Activated naive CD8-positive, alpha-beta T cell (primary cell): ENCODE data around the gene UBR2.
"Not testable (repeated sequence)": the region's sequence is repeated elsewhere in the genome, so short reads cannot be mapped to it uniquely, and the experiment has no call there.

Source experiments
- H3K27ac Mint-ChIP-seq: one replicate; pipeline ENCODE4 v1.8.0; 2021; ENCODE audit warnings: mixed read lengths
- H3K27me3 Mint-ChIP-seq: one replicate; pipeline ENCODE4 v1.8.0; 2021; ENCODE audit warnings: mixed read lengths
- H3K36me3 Mint-ChIP-seq: one replicate; pipeline ENCODE4 v1.8.0; 2021; ENCODE audit warnings: mixed read lengths
- H3K4me1 Mint-ChIP-seq: one replicate; pipeline ENCODE4 v1.8.0; 2021; ENCODE audit warnings: low read depth, mixed read lengths
- H3K4me3 Mint-ChIP-seq: one replicate; pipeline ENCODE4 v1.8.0; 2021; ENCODE audit warnings: mild to moderate bottlenecking, mixed read lengths
- H3K9me3 Mint-ChIP-seq: one replicate; pipeline ENCODE4 v1.8.0; 2021; ENCODE audit warnings: low read depth, mixed read lengths

Gene UBR2

GRCh38 chr6:42624601-42625000 lies 60.8 kb downstream of the UBR2 start:
- Mint-ChIP-seq H3K4me1 (peaks cover 13% of the 10 kb centered on the region), H3K36me3 (peaks cover 4% of the 10 kb centered on the region), H3K4me3 (no peak overlapping the region), H3K27me3 (no peaks in the 10 kb centered on the region), H3K9me3 (no peaks in the 10 kb centered on the region), H3K27ac (no peak overlapping the region)

- Mint-ChIP-seq H3K9me3 (no peaks in the 10 kb centered on the region), H3K27ac (peak overlapping the region; percentile 28), H3K4me3 (no peak overlapping the region), H3K36me3 (peaks cover 4% of the 10 kb centered on the region), H3K27me3 (no peaks in the 10 kb centered on the region), H3K4me1 (peaks cover 12% of the 10 kb centered on the region)
Measured at GRCh38 chr6:42627044-42627443, 63.2 kb downstream of the UBR2 start.

GRCh38 chr6:42627674-42628073 lies 63.8 kb downstream of the UBR2 start:
- peaks cover 4% of the 10 kb centered on the region for H3K36me3 Mint-ChIP-seq
- H3K27me3 Mint-ChIP-seq: no peaks in the 10 kb centered on the region
- no peaks in the 10 kb centered on the region for H3K9me3 Mint-ChIP-seq
- no peak overlapping the region for H3K4me3 Mint-ChIP-seq
- H3K27ac Mint-ChIP-seq: no peak overlapping the region
- H3K4me1 Mint-ChIP-seq: peaks cover 12% of the 10 kb centered on the region

- Mint-ChIP-seq H3K27me3 (no peaks in the 10 kb centered on the region), H3K4me1 (peaks cover 11% of the 10 kb centered on the region), H3K4me3 (no peak overlapping the region), H3K36me3 (peaks cover 4% of the 10 kb centered on the region), H3K27ac (no peak overlapping the region), H3K9me3 (no peaks in the 10 kb centered on the region)
Measured at GRCh38 chr6:42628604-42629003, 64.8 kb downstream of the UBR2 start.

- Mint-ChIP-seq H3K9me3 (no peaks in the 10 kb centered on the region), H3K36me3 (peaks cover 2% of the 10 kb centered on the region), H3K4me1 (peaks cover 11% of the 10 kb centered on the region), H3K4me3 (no peak overlapping the region), H3K27me3 (no peaks in the 10 kb centered on the region), H3K27ac (peak overlapping the region; percentile 64)
Measured at GRCh38 chr6:42629845-42630244, 66.0 kb downstream of the UBR2 start.

- peak overlapping the region; percentile 18 for H3K27ac Mint-ChIP-seq
Measured at GRCh38 chr6:42637681-42638080, 73.9 kb downstream of the UBR2 start.

GRCh38 chr6:42642794-42643193 lies 79.0 kb downstream of the UBR2 start:
- Mint-ChIP-seq H3K4me1 (peaks cover 2% of the 10 kb centered on the region), H3K36me3 (peaks cover 2% of the 10 kb centered on the region), H3K27me3 (no peaks in the 10 kb centered on the region), H3K4me3 (no peak overlapping the region), H3K27ac (peak overlapping the region; percentile 36), H3K9me3 (no peaks in the 10 kb centered on the region)

More at GRCh38 chr6:42637681-42638080, 73.9 kb downstream of the UBR2 start:
- Mint-ChIP-seq H3K4me1 (peaks cover 4% of the 10 kb centered on the region), H3K4me3 (no peak overlapping the region), H3K9me3 (no peaks in the 10 kb centered on the region), H3K36me3 (peaks cover 5% of the 10 kb centered on the region), H3K27me3 (no peaks in the 10 kb centered on the region)

GRCh38 chr6:42644211-42644610 lies 80.4 kb downstream of the UBR2 start:
- no peaks in the 10 kb centered on the region for H3K4me1 Mint-ChIP-seq
- no peaks in the 10 kb centered on the region for H3K27me3 Mint-ChIP-seq
- H3K9me3 Mint-ChIP-seq: no peaks in the 10 kb centered on the region
- no peak overlapping the region for H3K27ac Mint-ChIP-seq
- no peak overlapping the region for H3K4me3 Mint-ChIP-seq
- peaks cover 2% of the 10 kb centered on the region for H3K36me3 Mint-ChIP-seq

GRCh38 chr6:42652024-42652746 lies 88.4 kb downstream of the UBR2 start:
- Mint-ChIP-seq H3K36me3 (peaks cover 1% of the 10 kb centered on the region), H3K4me3 (no peak overlapping the region), H3K27ac (no peak overlapping the region), H3K4me1 (no peaks in the 10 kb centered on the region), H3K27me3 (no peaks in the 10 kb centered on the region), H3K9me3 (no peaks in the 10 kb centered on the region)

- no peak overlapping the region for H3K27ac Mint-ChIP-seq
- H3K4me3 Mint-ChIP-seq: no peak overlapping the region
- H3K4me1 Mint-ChIP-seq: no peaks in the 10 kb centered on the region
Measured at GRCh38 chr6:42653851-42654250, 90.0 kb downstream of the UBR2 start.

GRCh38 chr6:42659806-42660205 lies 96.0 kb downstream of the UBR2 start:
- no peak overlapping the region for H3K27ac Mint-ChIP-seq
- H3K9me3 Mint-ChIP-seq: no peaks in the 10 kb centered on the region
- H3K4me1 Mint-ChIP-seq: no peaks in the 10 kb centered on the region
- H3K27me3 Mint-ChIP-seq: no peaks in the 10 kb centered on the region
- H3K4me3 Mint-ChIP-seq: no peak overlapping the region
- H3K36me3 Mint-ChIP-seq: peaks cover 6% of the 10 kb centered on the region

More at GRCh38 chr6:42653851-42654250, 90.0 kb downstream of the UBR2 start:
- H3K9me3 Mint-ChIP-seq: no peaks in the 10 kb centered on the region
- H3K36me3 Mint-ChIP-seq: peaks cover 3% of the 10 kb centered on the region
- no peaks in the 10 kb centered on the region for H3K27me3 Mint-ChIP-seq

GRCh38 chr6:42661540-42662153 lies 97.8 kb downstream of the UBR2 start:
- Mint-ChIP-seq H3K27me3 (no peaks in the 10 kb centered on the region), H3K9me3 (no peaks in the 10 kb centered on the region), H3K4me1 (no peaks in the 10 kb centered on the region), H3K27ac (no peak overlapping the region), H3K36me3 (peaks cover 12% of the 10 kb centered on the region), H3K4me3 (no peak overlapping the region)

GRCh38 chr6:42664718-42665117 lies 100.9 kb downstream of the UBR2 start:
- Mint-ChIP-seq H3K9me3 (no peaks in the 10 kb centered on the region), H3K27ac (no peak overlapping the region), H3K4me1 (no peaks in the 10 kb centered on the region), H3K4me3 (no peak overlapping the region), H3K36me3 (peaks cover 15% of the 10 kb centered on the region), H3K27me3 (no peaks in the 10 kb centered on the region)

GRCh38 chr6:42674368-42674767 lies 110.5 kb downstream of the UBR2 start:
- H3K4me3 Mint-ChIP-seq, H3K9me3 Mint-ChIP-seq, H3K4me1 Mint-ChIP-seq, H3K27me3 Mint-ChIP-seq, H3K27ac Mint-ChIP-seq: not testable (repeated sequence)
- H3K36me3 Mint-ChIP-seq: peaks cover 19% of the 10 kb centered on the region

GRCh38 chr6:42674780-42675179 lies 111.0 kb downstream of the UBR2 start:
- no peaks in the 10 kb centered on the region for H3K27me3 Mint-ChIP-seq
- no peak overlapping the region for H3K4me3 Mint-ChIP-seq
- H3K9me3 Mint-ChIP-seq: no peaks in the 10 kb centered on the region
- H3K4me1 Mint-ChIP-seq: peaks cover 4% of the 10 kb centered on the region
- H3K36me3 Mint-ChIP-seq: peaks cover 18% of the 10 kb centered on the region
- H3K27ac Mint-ChIP-seq: no peak overlapping the region

- H3K27me3 Mint-ChIP-seq: no peaks in the 10 kb centered on the region
- H3K9me3 Mint-ChIP-seq: no peaks in the 10 kb centered on the region
- peaks cover 11% of the 10 kb centered on the region for H3K36me3 Mint-ChIP-seq
- peak overlapping the region; percentile 23 for H3K27ac Mint-ChIP-seq
- no peak overlapping the region for H3K4me3 Mint-ChIP-seq
- no peaks in the 10 kb centered on the region for H3K4me1 Mint-ChIP-seq
Measured at GRCh38 chr6:42679358-42679757, 115.5 kb downstream of the UBR2 start.
